Measurements from ENCODE around the gene DSG1. TPM values are rescaled to one million over a fixed set of nuclear protein-coding genes. Genes with fewer than 3 reads are reported as not detected.

Gene DSG1
- polyA plus RNA-seq, 3 donors, result not detected

- Histone ChIP-seq H3K79me2 (ENCODE audit: insufficient read depth, low read length) (no peaks in the 10 kb centered on the region), H3K9me3 (replicated peaks in 1 of 2; ENCODE audit: control insufficient read depth in 1 of 2, insufficient read depth in 1 of 2, low read length in 2 of 2) (peaks cover 7 to 11% of the 10 kb centered on the region in 2 donors), H3K36me3 (replicated peaks in 1 of 2; ENCODE audit: control insufficient read depth in 1 of 2, insufficient read depth in 2 of 2, low read length in 2 of 2) (no peaks in the 10 kb centered on the region), H4K20me1 (ENCODE audit: insufficient read depth, low read length) (no peaks in the 10 kb centered on the region), H3K4me3 (replicated peaks in 1 of 3; ENCODE audit: low read depth in 2 of 3, low read length in 3 of 3) (no peak overlapping the region), H3K27ac (ENCODE audit: low read depth in 1 of 2, low read length in 2 of 2) (no peak overlapping the region), H3K9ac (ENCODE audit: insufficient read depth, low read length, poor library complexity, severe bottlenecking) (no peak overlapping the region), H2AFZ (ENCODE audit: insufficient read depth, low read depth, low read length, poor library complexity, severe bottlenecking) (no peak overlapping the region), H3K27me3 (ENCODE audit: control insufficient read depth in 2 of 2, insufficient read depth in 2 of 2, low read length in 2 of 2) (no peaks in the 10 kb centered on the region), H3K4me1 (ENCODE audit: control insufficient read depth in 1 of 2, insufficient read depth in 2 of 2, low read length in 2 of 2) (no peaks in the 10 kb centered on the region), H3K4me2 (replicated peaks; ENCODE audit: extremely low read depth, low read length, poor library complexity, severe bottlenecking) (no peak overlapping the region)
- Mint-ChIP-seq H3K36me3 (no peaks in the 10 kb centered on the region), H3K27me3 (ENCODE audit: low read depth in 3 of 3) (no peaks in the 10 kb centered on the region), H3K4me1 (no peaks in the 10 kb centered on the region), H3K9me3 (peaks cover 2 to 14% (median 4%) of the 10 kb centered on the region in 7 donors), H3K4me3 (no peak overlapping the region), H3K27ac (no peak overlapping the region)
- TF ChIP-seq CTCF (IDR thresholded peaks at IDR 0.05), result no peak
- 93% methylated on average over 8 of the region's 8 CpGs for WGBS (ENCODE audit: insufficient coverage)
- intact Hi-C loops (cut with micrococcal nuclease), result no loop called here
- DNase-seq, result no peak
These were observed 37.0 kb downstream of the DSG1 start for GRCh38 chr18:31354990-31355389.

GRCh38 chr18:31356025-31356424 is 38.1 kb downstream of the DSG1 start:
- H3K4me1 Mint-ChIP-seq, result no peaks in the 10 kb centered on the region
- Histone ChIP-seq H3K27ac (ENCODE audit: low read depth in 1 of 2, low read length in 2 of 2) (no peak overlapping the region), H3K9ac (ENCODE audit: insufficient read depth, low read length, poor library complexity, severe bottlenecking) (no peak overlapping the region), H3K27me3 (ENCODE audit: control insufficient read depth in 2 of 2, insufficient read depth in 2 of 2, low read length in 2 of 2) (no peaks in the 10 kb centered on the region), H3K79me2 (ENCODE audit: insufficient read depth, low read length) (no peaks in the 10 kb centered on the region), H4K20me1 (ENCODE audit: insufficient read depth, low read length) (no peaks in the 10 kb centered on the region), H3K4me2 (replicated peaks; ENCODE audit: extremely low read depth, low read length, poor library complexity, severe bottlenecking) (no peak overlapping the region), H3K4me3 (replicated peaks in 1 of 3; ENCODE audit: low read depth in 2 of 3, low read length in 3 of 3) (no peak overlapping the region), H3K9me3 (replicated peaks in 1 of 2; ENCODE audit: control insufficient read depth in 1 of 2, insufficient read depth in 1 of 2, low read length in 2 of 2) (peaks cover 7 to 11% of the 10 kb centered on the region in 2 donors), H3K4me1 (ENCODE audit: control insufficient read depth in 1 of 2, insufficient read depth in 2 of 2, low read length in 2 of 2) (no peaks in the 10 kb centered on the region), H3K36me3 (replicated peaks in 1 of 2; ENCODE audit: control insufficient read depth in 1 of 2, insufficient read depth in 2 of 2, low read length in 2 of 2) (no peaks in the 10 kb centered on the region), H2AFZ (ENCODE audit: insufficient read depth, low read depth, low read length, poor library complexity, severe bottlenecking) (no peak overlapping the region)
- no peak overlapping the region for H3K4me3 Mint-ChIP-seq
- intact Hi-C loops (cut with micrococcal nuclease), result no loop called here
- peaks cover 2 to 14% (median 4%) of the 10 kb centered on the region in 7 donors for H3K9me3 Mint-ChIP-seq
- H3K27me3 Mint-ChIP-seq (ENCODE audit: low read depth in 3 of 3), result no peaks in the 10 kb centered on the region
- H3K27ac Mint-ChIP-seq, result no peak overlapping the region
- WGBS (ENCODE audit: insufficient coverage), result 100% methylated on average over 1 of the region's 5 CpGs
- DNase-seq, result no peak
- TF ChIP-seq CTCF (IDR thresholded peaks at IDR 0.05), result no peak
- no peaks in the 10 kb centered on the region for H3K36me3 Mint-ChIP-seq

All from CD14-positive monocyte (primary cell).